Dendritic cell treated with granulocyte-macrophage colony-stimulating factor and Interleukin-4, amounts not matched to agents 40 ng/mL and 50 ng/mL, for 4 days (primary cell): ENCODE data around the gene RABGEF1.
"Not testable (repeated sequence)": the region's sequence is repeated elsewhere in the genome, so short reads cannot be mapped to it uniquely, and the experiment has no call there.

Experiments used
- H3K27ac Mint-ChIP-seq: one replicate; pipeline ENCODE4 v1.8.0; 2022; ENCODE audit warnings: mild to moderate bottlenecking, mixed read lengths
- H3K27me3 Mint-ChIP-seq: one replicate; pipeline ENCODE4 v1.8.0; 2022; ENCODE audit warnings: mild to moderate bottlenecking, mixed read lengths
- H3K36me3 Mint-ChIP-seq: one replicate; pipeline ENCODE4 v1.8.0; 2022; ENCODE audit warnings: low read depth, mixed read lengths
- H3K4me1 Mint-ChIP-seq: one replicate; pipeline ENCODE4 v1.8.0; 2022; ENCODE audit warnings: low read depth, mixed read lengths
- H3K4me3 Mint-ChIP-seq: one replicate; pipeline ENCODE4 v1.8.0; 2022; ENCODE audit warnings: mild to moderate bottlenecking, moderate library complexity, mixed read lengths
- H3K9me3 Mint-ChIP-seq: one replicate; pipeline ENCODE4 v1.8.0; 2022; ENCODE audit warnings: mixed read lengths
- intact Hi-C: fragments of 100-400 bp; cut with micrococcal nuclease; formaldehyde crosslinking; loops from one replicate; pipeline ENCODE4 v1.15.0; 2022

Gene RABGEF1

DNA sequence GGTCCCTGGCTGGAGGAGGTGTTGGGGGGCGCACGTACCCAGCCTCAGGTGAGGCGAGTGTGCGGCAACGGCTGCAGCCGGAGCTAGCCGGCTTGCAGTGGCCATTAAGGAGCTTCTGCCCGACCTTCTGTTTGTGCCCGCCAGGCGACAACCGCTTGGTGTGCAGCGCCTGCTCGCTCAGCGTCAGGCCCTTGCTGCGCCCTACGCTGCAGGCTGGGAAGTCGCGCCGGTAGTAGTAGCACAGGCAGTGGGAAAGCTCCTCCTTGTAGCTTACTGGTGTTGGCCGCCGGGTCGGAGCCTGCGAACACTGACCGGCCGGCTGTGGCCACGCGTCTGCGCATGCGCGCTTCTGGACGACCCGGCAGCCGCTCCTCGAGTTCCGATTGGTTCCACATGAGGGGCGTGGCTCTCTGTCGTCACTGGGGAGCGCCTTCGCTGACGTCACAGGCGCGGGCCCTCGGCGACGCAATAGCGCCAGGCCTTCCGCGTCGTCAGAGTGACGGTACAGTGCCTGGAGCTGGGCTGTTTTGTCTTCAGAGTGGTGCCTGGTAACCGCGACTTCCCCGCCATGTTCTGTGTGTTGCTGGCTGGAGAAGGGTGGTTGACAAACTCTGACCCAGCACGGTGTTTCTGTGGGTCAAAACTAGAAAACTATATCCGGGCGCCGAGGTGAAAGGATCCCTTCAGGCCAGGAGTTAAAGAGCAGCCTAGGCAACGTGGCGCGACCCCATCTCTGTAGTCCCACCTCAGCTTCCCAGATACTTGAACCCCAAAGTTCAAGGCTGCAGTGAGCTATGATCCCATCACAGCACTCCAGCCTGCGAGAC is 104.2 kb downstream of the RABGEF1 start:
- peaks cover 35% of the 10 kb centered on the region for H3K4me1 Mint-ChIP-seq
- peak overlapping the region; percentile 87 for H3K4me3 Mint-ChIP-seq
- no peaks in the 10 kb centered on the region for H3K27me3 Mint-ChIP-seq
- no peaks in the 10 kb centered on the region for H3K9me3 Mint-ChIP-seq
- peaks cover 5% of the 10 kb centered on the region for H3K36me3 Mint-ChIP-seq
- intact Hi-C loops = loop anchor here (2.0 to 5.0 kb wide), 3 partner anchors 33 to 862 kb away; partner anchors contain the start of genes GUSB and TMEM248
- H3K27ac Mint-ChIP-seq = peak overlapping the region; percentile 97

DNA sequence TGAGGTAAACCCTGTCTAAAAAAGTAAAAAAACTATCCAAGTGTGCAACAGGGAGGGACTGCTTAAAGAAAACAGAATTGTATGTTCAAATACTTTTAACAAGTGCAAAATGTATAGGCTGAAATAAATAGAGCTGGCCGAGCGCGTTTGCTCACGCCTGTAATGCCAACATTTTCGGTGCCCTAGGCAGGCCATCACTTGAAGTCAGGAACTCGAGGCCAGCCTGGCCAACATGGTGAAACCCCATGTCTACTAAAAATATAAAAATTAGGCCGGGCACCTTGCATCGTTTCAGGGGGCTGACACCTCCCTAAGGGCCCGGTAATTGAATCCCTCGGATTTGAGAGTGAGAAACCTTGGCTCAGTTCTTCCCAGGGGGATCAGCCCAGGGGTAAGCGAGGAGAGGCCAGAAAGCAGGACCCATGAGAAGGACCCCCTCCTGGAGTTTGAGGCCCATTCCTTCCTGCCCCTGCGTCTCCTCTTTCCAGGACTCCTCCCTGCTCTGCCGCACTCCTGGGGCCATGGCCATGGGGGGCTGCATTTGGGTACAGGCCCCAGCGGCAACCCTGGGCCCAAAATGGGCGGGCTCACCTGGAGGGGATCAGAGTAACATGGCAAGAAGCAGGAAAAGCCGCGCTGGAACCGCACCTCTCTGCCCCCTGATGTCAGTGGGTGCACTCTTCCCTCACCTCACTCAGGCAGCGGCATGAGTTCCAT is 105.0 kb downstream of the RABGEF1 start:
- intact Hi-C loops = loop anchor here (2.0 to 5.0 kb wide), 2 partner anchors 75 to 863 kb away; partner anchors contain the start of genes GUSB and TMEM248
- H3K27ac Mint-ChIP-seq = peak overlapping the region; percentile 97
- no peaks in the 10 kb centered on the region for H3K27me3 Mint-ChIP-seq
- H3K4me3 Mint-ChIP-seq = peak overlapping the region; percentile 87
- H3K9me3 Mint-ChIP-seq = no peaks in the 10 kb centered on the region
- peaks cover 5% of the 10 kb centered on the region for H3K36me3 Mint-ChIP-seq
- H3K4me1 Mint-ChIP-seq = peaks cover 35% of the 10 kb centered on the region

DNA sequence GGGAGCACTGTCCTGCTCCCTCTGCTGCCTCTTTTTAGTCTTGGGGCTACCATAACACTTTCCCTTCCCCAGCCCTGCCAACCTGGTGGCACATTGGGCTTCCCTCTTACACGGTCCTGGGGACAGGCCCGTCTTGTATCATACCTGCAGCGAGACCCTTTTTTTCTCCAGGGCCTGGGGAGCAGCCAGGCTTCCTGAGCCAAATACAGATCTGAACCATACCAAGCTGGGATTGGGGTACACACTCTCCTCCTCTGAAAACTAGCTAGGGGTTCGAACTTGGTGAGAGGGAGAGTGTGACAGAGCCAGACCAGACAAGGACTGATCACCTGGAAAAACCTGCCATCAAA is 105.5 kb downstream of the RABGEF1 start:
- intact Hi-C loops = loop anchor here (5.0 kb wide), 1 partner anchor 864 kb away; the partner anchor contains the start of gene GUSB
- peak overlapping the region; percentile 87 for H3K4me3 Mint-ChIP-seq
- H3K27ac Mint-ChIP-seq = peak overlapping the region; percentile 97
- not testable (repeated sequence) for H3K9me3 Mint-ChIP-seq, H3K36me3 Mint-ChIP-seq, H3K27me3 Mint-ChIP-seq
- H3K4me1 Mint-ChIP-seq = peaks cover 35% of the 10 kb centered on the region

DNA sequence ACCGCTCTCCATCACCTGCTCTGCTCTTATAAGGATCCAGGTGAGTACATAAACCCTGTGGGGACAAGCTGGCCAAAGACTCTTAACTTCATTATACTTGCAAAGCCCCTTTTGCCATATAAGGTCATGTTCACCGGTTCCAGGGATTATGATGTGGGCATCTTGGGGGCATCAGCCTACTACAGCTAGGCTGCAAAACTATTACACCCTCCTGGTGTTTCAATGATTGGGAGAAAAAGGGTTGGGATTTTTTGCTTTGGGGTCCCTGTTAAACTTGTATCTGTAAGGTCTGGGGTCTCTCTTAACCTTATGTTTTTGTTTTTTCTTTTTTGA is 107.0 kb downstream of the RABGEF1 start:
- intact Hi-C loops = loop anchor here (5.0 kb wide), 1 partner anchor 865 kb away; the partner anchor contains the start of gene GUSB
- peaks cover 35% of the 10 kb centered on the region for H3K4me1 Mint-ChIP-seq
- not testable (repeated sequence) for H3K9me3 Mint-ChIP-seq, H3K36me3 Mint-ChIP-seq, H3K4me3 Mint-ChIP-seq, H3K27me3 Mint-ChIP-seq
- H3K27ac Mint-ChIP-seq = peak overlapping the region; percentile 97

GRCh38 chr7:66847879-66848790 is 107.6 kb downstream of the RABGEF1 start:
- Mint-ChIP-seq H3K4me1 (peaks cover 30% of the 10 kb centered on the region), H3K9me3 (no peaks in the 10 kb centered on the region), H3K27ac (peak overlapping the region; percentile 97), H3K36me3 (peaks cover 5% of the 10 kb centered on the region), H3K27me3 (no peaks in the 10 kb centered on the region), H3K4me3 (peak overlapping the region; percentile 32)
- intact Hi-C loops = loop anchor here (5.0 kb wide), 1 partner anchor 866 kb away; the partner anchor contains the start of gene GUSB

DNA sequence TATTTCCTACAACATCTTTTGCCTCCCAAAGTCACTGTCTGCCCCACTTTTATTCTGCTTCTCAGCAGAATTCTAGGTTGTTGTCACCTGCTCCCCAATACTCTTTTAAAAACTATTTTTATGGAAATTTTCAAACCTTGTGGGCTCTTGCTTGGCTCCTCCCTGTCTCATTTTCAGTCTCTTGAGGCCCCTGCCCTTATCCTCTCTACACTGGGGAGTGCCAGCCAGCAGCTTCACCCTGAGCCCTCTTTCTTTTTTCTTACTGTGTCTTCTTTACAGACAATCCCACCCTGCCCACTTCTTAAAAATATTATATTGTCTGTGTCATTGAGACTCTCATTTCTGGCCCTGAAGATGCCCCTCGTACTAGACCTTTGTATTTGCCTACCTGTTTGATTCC is 118.8 kb downstream of the RABGEF1 start:
- peak overlapping the region; percentile 10 for H3K27ac Mint-ChIP-seq
- H3K4me3 Mint-ChIP-seq = no peak overlapping the region
- H3K4me1 Mint-ChIP-seq = no peaks in the 10 kb centered on the region
- no peaks in the 10 kb centered on the region for H3K27me3 Mint-ChIP-seq
- intact Hi-C loops = no loop called here
- no peaks in the 10 kb centered on the region for H3K9me3 Mint-ChIP-seq
- H3K36me3 Mint-ChIP-seq = peaks cover 80% of the 10 kb centered on the region

GRCh38 chr7:66859794-66860645 is 119.5 kb downstream of the RABGEF1 start:
- H3K27me3 Mint-ChIP-seq = no peaks in the 10 kb centered on the region
- H3K4me1 Mint-ChIP-seq = no peaks in the 10 kb centered on the region
- H3K9me3 Mint-ChIP-seq = no peaks in the 10 kb centered on the region
- peaks cover 87% of the 10 kb centered on the region for H3K36me3 Mint-ChIP-seq
- peak overlapping the region; percentile 10 for H3K27ac Mint-ChIP-seq
- H3K4me3 Mint-ChIP-seq = no peak overlapping the region
- intact Hi-C loops = no loop called here

DNA sequence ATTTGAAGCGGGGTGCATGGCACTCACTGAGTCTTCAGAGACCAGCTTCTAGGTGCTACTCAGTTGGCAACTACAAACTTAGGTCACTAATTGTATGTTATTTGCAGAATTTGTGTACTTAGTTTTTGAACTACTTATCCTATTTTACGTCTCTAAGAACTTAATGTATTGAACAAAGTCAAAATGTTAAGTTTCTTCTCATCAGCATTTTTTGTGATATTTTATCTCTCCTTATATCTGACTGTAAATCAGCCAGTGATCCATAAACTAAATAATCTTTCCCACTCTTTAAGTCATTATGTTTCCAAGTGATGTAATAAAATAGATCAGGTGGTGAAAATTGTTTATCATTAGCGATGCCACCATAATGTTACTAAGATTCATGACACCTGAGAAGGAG is 120.2 kb downstream of the RABGEF1 start:
- Mint-ChIP-seq H3K9me3 (no peaks in the 10 kb centered on the region), H3K27ac (no peak overlapping the region), H3K4me3 (no peak overlapping the region), H3K4me1 (no peaks in the 10 kb centered on the region), H3K27me3 (no peaks in the 10 kb centered on the region), H3K36me3 (peaks cover 89% of the 10 kb centered on the region)
- intact Hi-C loops = no loop called here
